ENCODE measurements around the gene DOCK6. TPM values are rescaled to one million over a fixed set of nuclear protein-coding genes. Genes with fewer than 3 reads are reported as not detected.

DOCK6 gene
- total and polyA plus RNA-seq, 10 of the 15 experiments (the other 5 are each of a cell fraction or from before 2014, with no cell fraction given): 0.76 to 24.8 (median 4.7) TPM

DNA sequence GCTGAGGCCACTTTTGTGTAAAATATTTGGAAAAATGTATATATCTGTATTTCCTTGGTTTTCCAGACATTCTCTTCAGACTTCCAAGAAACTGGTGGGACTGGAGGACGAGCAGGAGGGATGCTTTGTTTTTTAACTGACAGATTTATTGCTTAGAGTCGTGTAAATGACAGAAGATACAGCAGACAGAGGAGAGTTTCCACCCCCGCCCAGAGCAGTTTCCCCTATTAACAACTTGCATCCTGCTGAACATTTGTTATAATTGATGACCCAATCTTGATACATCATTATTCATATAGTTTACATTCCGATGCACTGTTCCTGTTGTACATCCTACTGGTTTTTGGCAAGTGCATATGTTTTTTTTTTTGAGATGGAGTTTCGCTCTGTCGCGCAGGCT is 7.1 kb upstream of the DOCK6 start:
- H3K4me3 ChIP-seq: no peak overlapping the region
- H3K9me3 ChIP-seq (replicated peaks; ENCODE audit: control insufficient read depth, insufficient read depth, low read length): no peaks in the 10 kb centered on the region
- CTCF ChIA-PET: no interaction called here
- SMC1A ChIA-PET (ENCODE audit: uncharacterized antibody, unreplicated experiment): no interaction called here
- in situ Hi-C loops (cut with MboI) (no loop called here), intact Hi-C loops (cut with micrococcal nuclease; ENCODE audit: unreplicated experiment) (no loop called here)
- no peak for ATAC-seq
- no peaks in the 10 kb centered on the region for H4K20me1 ChIP-seq (ENCODE audit: control insufficient read depth, insufficient read depth)
- POLR2A ChIA-PET: no interaction called here
- no TSS peak for BruUV-seq (replicated peaks)
- H3K36me3 ChIP-seq (ENCODE audit: control insufficient read depth in 2 of 2, insufficient read depth in 2 of 2, low read length in 1 of 2): no peaks in the 10 kb centered on the region
- no peak for FAIRE-seq
- no peaks in the 10 kb centered on the region for H3K79me2 ChIP-seq (ENCODE audit: control insufficient read depth, insufficient read depth, low read length)
- DNase-seq (ENCODE audit: low read depth, low spot score): no peak
- H3K9ac ChIP-seq (ENCODE audit: control insufficient read depth, insufficient read depth, low read length): no peak overlapping the region
- 49% methylated on average over 7 of the region's 7 CpGs for WGBS (ENCODE audit: insufficient coverage, insufficient replicate concordance, low lambda C conversion rate, missing lambda C conversion rate)
- no peak overlapping the region for H3K4me2 ChIP-seq (ENCODE audit: control insufficient read depth, insufficient read depth)
- peaks cover 3% of the 10 kb centered on the region; the same call in 1 of the 2 replicates for H3K4me1 ChIP-seq (ENCODE audit: control insufficient read depth, insufficient read depth, low read length)
- RAD21 ChIA-PET (ENCODE audit: unreplicated experiment): no interaction called here
- no peaks in the 10 kb centered on the region for H3K27me3 ChIP-seq (replicated peaks in 1 of 2; ENCODE audit: control insufficient read depth in 2 of 2, insufficient read depth in 2 of 2, low read length in 1 of 2)
- no peak overlapping the region for H3K27ac ChIP-seq (ENCODE audit: control insufficient read depth, insufficient read depth)
- TF ChIP-seq ZNF217 (IDR thresholded peaks at IDR 0.05) (no peak), MYB (IDR thresholded peaks at IDR 0.05; ENCODE audit: borderline replicate concordance, low read depth, low read length) (no peak), POU2F2 (IDR thresholded peaks at IDR 0.05; ENCODE audit: borderline replicate concordance, low read depth, low read length) (no peak), HDGF (IDR thresholded peaks at IDR 0.05) (no peak)
- H2AFZ ChIP-seq (ENCODE audit: control insufficient read depth, low read depth, low read length): no peak overlapping the region

GRCh38 chr19:11268783-11269267 is 6.5 kb upstream of the DOCK6 start:
- Histone ChIP-seq H4K20me1 (ENCODE audit: control insufficient read depth, insufficient read depth) (no peaks in the 10 kb centered on the region), H3K9me3 (replicated peaks; ENCODE audit: control insufficient read depth, insufficient read depth, low read length) (no peaks in the 10 kb centered on the region), H3K27me3 (replicated peaks in 1 of 2; ENCODE audit: control insufficient read depth in 2 of 2, insufficient read depth in 2 of 2, low read length in 1 of 2) (no peaks in the 10 kb centered on the region), H3K4me1 (ENCODE audit: control insufficient read depth, insufficient read depth, low read length) (peaks cover 5% of the 10 kb centered on the region; the same call in 1 of the 2 replicates), H3K36me3 (ENCODE audit: control insufficient read depth in 2 of 2, insufficient read depth in 2 of 2, low read length in 1 of 2) (no peaks in the 10 kb centered on the region), H3K9ac (ENCODE audit: control insufficient read depth, insufficient read depth, low read length) (no peak overlapping the region), H3K79me2 (ENCODE audit: control insufficient read depth, insufficient read depth, low read length) (no peaks in the 10 kb centered on the region), H3K4me3 (no peak overlapping the region), H2AFZ (ENCODE audit: control insufficient read depth, low read depth, low read length) (no peak overlapping the region), H3K4me2 (ENCODE audit: control insufficient read depth, insufficient read depth) (no peak overlapping the region), H3K27ac (ENCODE audit: control insufficient read depth, insufficient read depth) (no peak overlapping the region)
- in situ Hi-C loops (cut with MboI) (no loop called here), intact Hi-C loops (cut with micrococcal nuclease; ENCODE audit: unreplicated experiment) (no loop called here)
- DNase-seq (ENCODE audit: low read depth, low spot score) (no peak), ATAC-seq (no peak), FAIRE-seq (no peak)
- TF ChIP-seq JUND (IDR thresholded peaks at IDR 0.05; ENCODE audit: low read depth, low read length): no peak
- TF ChIP-seq NR2C2 (IDR thresholded peaks at IDR 0.05; ENCODE audit: borderline replicate concordance, control insufficient read depth, insufficient read length, low read depth): no peak
- no peak for TF ChIP-seq CBX3 (IDR thresholded peaks at IDR 0.05; ENCODE audit: borderline replicate concordance, low read depth)
- no peak for TF ChIP-seq SREBF2 (IDR thresholded peaks at IDR 0.05; ENCODE audit: low read length)
- no peak for TF ChIP-seq CBX5 (IDR thresholded peaks at IDR 0.05; ENCODE audit: low read depth)
- TF ChIP-seq ZBTB40 (IDR thresholded peaks at IDR 0.05; ENCODE audit: borderline replicate concordance): no peak
- ChIA-PET CTCF (no interaction called here), RAD21 (ENCODE audit: unreplicated experiment) (no interaction called here), POLR2A (no interaction called here), SMC1A (ENCODE audit: uncharacterized antibody, unreplicated experiment) (no interaction called here)
- no TSS peak for BruUV-seq (replicated peaks)
- 32% methylated on average over 10 of the region's 10 CpGs for WGBS (ENCODE audit: insufficient coverage, insufficient replicate concordance, low lambda C conversion rate, missing lambda C conversion rate)
